ENCODE measurements around the gene LHFPL3. TPM values are rescaled to one million over a fixed set of nuclear protein-coding genes. Genes with fewer than 3 reads are reported as not detected.

Gene LHFPL3
- total and polyA plus RNA-seq, 12 donors = 0.14 TPM; not detected in 11

GRCh38 chr7:104434129-104434528 is 105.7 kb downstream of the LHFPL3 start:
- no peaks in the 10 kb centered on the region for H3K36me3 ChIP-seq (replicated peaks in 1 of 2)
- no peak overlapping the region for H3K4me3 ChIP-seq
- TF ChIP-seq CTCF (IDR thresholded peaks at IDR 0.05) = no peak
- TF ChIP-seq POLR2A (IDR thresholded peaks at IDR 0.05) = no peak
- no peaks in the 10 kb centered on the region for H3K9me3 ChIP-seq (replicated peaks in 1 of 3)
- 95 to 100% (median 98%) methylated on average over 2 of the region's 2 CpGs for WGBS, 4 donors
- intact Hi-C loops (cut with DNase I) = no loop called here
- peaks cover 4% of the 10 kb centered on the region for H3K27me3 ChIP-seq
- DNase-seq = no peak
- H3K4me1 ChIP-seq (replicated peaks in 1 of 2) = no peaks in the 10 kb centered on the region
- H3K27ac ChIP-seq = no peak overlapping the region

GRCh38 chr7:104442481-104442880 is 114.1 kb downstream of the LHFPL3 start:
- no peaks in the 10 kb centered on the region for H3K4me1 ChIP-seq (replicated peaks in 1 of 2)
- H3K36me3 ChIP-seq (replicated peaks in 1 of 2) = no peaks in the 10 kb centered on the region
- WGBS, 4 donors = 72 to 90% (median 84%) methylated on average over 1 of the region's 1 CpG
- H3K27ac ChIP-seq = no peak overlapping the region
- no peak overlapping the region for H3K4me3 ChIP-seq
- DNase-seq = no peak
- peaks cover 0 to 8% (median 0%) of the 10 kb centered on the region in 3 donors for H3K9me3 ChIP-seq (replicated peaks in 1 of 3)
- TF ChIP-seq CTCF (IDR thresholded peaks at IDR 0.05) = no peak
- TF ChIP-seq POLR2A (IDR thresholded peaks at IDR 0.05) = no peak
- intact Hi-C loops (cut with DNase I) = no loop called here
- no peaks in the 10 kb centered on the region for H3K27me3 ChIP-seq

GRCh38 chr7:104444017-104444416 is 115.6 kb downstream of the LHFPL3 start:
- Histone ChIP-seq H3K36me3 (replicated peaks in 1 of 2) (no peaks in the 10 kb centered on the region), H3K4me1 (replicated peaks in 1 of 2) (no peaks in the 10 kb centered on the region), H3K27ac (no peak overlapping the region), H3K27me3 (no peaks in the 10 kb centered on the region), H3K4me3 (no peak overlapping the region), H3K9me3 (replicated peaks in 1 of 3) (peaks cover 0 to 9% (median 0%) of the 10 kb centered on the region in 3 donors)
- intact Hi-C loops (cut with DNase I) = no loop called here
- DNase-seq = no peak
- 76 to 100% (median 86%) methylated on average over 1 of the region's 1 CpG for WGBS, 4 donors
- TF ChIP-seq CTCF (IDR thresholded peaks at IDR 0.05) (no peak), POLR2A (IDR thresholded peaks at IDR 0.05) (no peak)

- DNase-seq = no peak
- H3K9me3 ChIP-seq (replicated peaks in 1 of 3) = peaks cover 0 to 9% (median 0%) of the 10 kb centered on the region in 3 donors
- H3K27ac ChIP-seq = no peak overlapping the region
- H3K4me3 ChIP-seq = no peak overlapping the region
- no peaks in the 10 kb centered on the region for H3K27me3 ChIP-seq
- intact Hi-C loops (cut with DNase I) = no loop called here
- H3K36me3 ChIP-seq (replicated peaks in 1 of 2) = no peaks in the 10 kb centered on the region
- no peak for TF ChIP-seq POLR2A (IDR thresholded peaks at IDR 0.05)
- TF ChIP-seq CTCF (IDR thresholded peaks at IDR 0.05) = no peak
- H3K4me1 ChIP-seq (replicated peaks in 1 of 2) = no peaks in the 10 kb centered on the region
- 90 to 97% (median 93%) methylated on average over 1 of the region's 1 CpG for WGBS, 4 donors
These were observed 117.0 kb downstream of the LHFPL3 start for GRCh38 chr7:104445393-104445792.

All from adrenal gland (tissue), 12 donors.